HFFc6 (cell line): Measurements from ENCODE around the gene DOCK4. TPM values are rescaled to one million over a fixed set of nuclear protein-coding genes. Genes with fewer than 3 reads are reported as not detected.
A peak's percentile ranks its signal among the peaks of the same experiment; 100 is the strongest.

Experiments used
- DNase-seq: peaks from one replicate; pipeline ENCODE4 v3.0.0-alpha.2; 2018
- H3K27ac Mint-ChIP-seq: 2 replicates; pipeline ENCODE4 v1.8.0; 2020; ENCODE audit warnings: mild to moderate bottlenecking, mixed read lengths
- H3K27me3 Mint-ChIP-seq: 2 replicates; pipeline ENCODE4 v1.8.0; 2021; ENCODE audit warnings: mild to moderate bottlenecking, moderate library complexity, mixed read lengths; ENCODE audit not compliant: insufficient read depth
- H3K36me3 Mint-ChIP-seq: 2 replicates; pipeline ENCODE4 v1.8.0; 2021; ENCODE audit warnings: low read depth, mixed read lengths
- H3K4me1 Mint-ChIP-seq: 2 replicates; pipeline ENCODE4 v1.8.0; 2020; ENCODE audit warnings: low read depth, mixed read lengths
- H3K4me3 Mint-ChIP-seq: 2 replicates; pipeline ENCODE4 v1.8.0; 2020; ENCODE audit warnings: mild to moderate bottlenecking, moderate library complexity, mixed read lengths
- H3K9me3 Mint-ChIP-seq: 2 replicates; pipeline ENCODE4 v1.8.0; 2020; ENCODE audit warnings: mild to moderate bottlenecking, mixed read lengths
- total RNA-seq, 6 experiments: library from RNA; stranded (reverse); fragmentation: NEBNext Ultra II Directional; extraction: Animal tissue kit (Norgen Biotek cat#: 25700); gene quantifications; 2 replicates in 1 of 6; 3 replicates in 5 of 6; pipeline ENCODE4 v1.2.3, GENCODE V29; 2021
- TF ChIP-seq, protein P1 (sequence below): fragments of 200-600 bp; sonication (generic); IDR thresholded peaks from 2 replicates; pipeline ENCODE4 v1.5.0; 2021; ENCODE audit warnings: antibody characterized with exemption, mild to moderate bottlenecking

Gene DOCK4
- total RNA-seq, 6 experiments from 2014 or later: 2.2 to 3.9 (median 3.3) TPM

DNA sequence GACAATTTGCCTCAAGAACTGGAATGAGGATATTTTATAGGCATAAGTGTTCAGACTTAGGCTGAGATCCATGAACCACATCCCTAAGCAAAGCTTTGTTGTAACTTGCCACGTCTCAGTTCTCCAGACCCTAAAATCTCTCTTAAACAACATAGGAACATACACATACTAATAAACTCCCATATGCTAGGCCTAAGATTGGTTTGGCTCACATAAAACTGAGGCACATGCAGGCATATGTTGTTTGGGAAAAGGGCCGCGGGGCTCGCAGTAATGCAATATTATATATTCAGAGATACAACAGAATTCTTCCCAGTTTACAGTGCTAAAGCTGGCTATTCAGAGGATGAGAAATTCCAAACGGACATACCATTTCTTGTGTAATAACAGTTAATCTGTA lies 61.0 kb downstream of the DOCK4 start:
- Mint-ChIP-seq H3K36me3 (no peaks in the 10 kb centered on the region), H3K27ac (no peak overlapping the region), H3K4me3 (no peak overlapping the region), H3K27me3 (no peaks in the 10 kb centered on the region; the same call in 1 of the 2 replicates), H3K4me1 (peaks cover 14% of the 10 kb centered on the region), H3K9me3 (no peaks in the 10 kb centered on the region)
- TF ChIP-seq, protein P1, sequence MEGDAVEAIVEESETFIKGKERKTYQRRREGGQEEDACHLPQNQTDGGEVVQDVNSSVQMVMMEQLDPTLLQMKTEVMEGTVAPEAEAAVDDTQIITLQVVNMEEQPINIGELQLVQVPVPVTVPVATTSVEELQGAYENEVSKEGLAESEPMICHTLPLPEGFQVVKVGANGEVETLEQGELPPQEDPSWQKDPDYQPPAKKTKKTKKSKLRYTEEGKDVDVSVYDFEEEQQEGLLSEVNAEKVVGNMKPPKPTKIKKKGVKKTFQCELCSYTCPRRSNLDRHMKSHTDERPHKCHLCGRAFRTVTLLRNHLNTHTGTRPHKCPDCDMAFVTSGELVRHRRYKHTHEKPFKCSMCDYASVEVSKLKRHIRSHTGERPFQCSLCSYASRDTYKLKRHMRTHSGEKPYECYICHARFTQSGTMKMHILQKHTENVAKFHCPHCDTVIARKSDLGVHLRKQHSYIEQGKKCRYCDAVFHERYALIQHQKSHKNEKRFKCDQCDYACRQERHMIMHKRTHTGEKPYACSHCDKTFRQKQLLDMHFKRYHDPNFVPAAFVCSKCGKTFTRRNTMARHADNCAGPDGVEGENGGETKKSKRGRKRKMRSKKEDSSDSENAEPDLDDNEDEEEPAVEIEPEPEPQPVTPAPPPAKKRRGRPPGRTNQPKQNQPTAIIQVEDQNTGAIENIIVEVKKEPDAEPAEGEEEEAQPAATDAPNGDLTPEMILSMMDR: no peak
- DNase-seq: no peak

DNA sequence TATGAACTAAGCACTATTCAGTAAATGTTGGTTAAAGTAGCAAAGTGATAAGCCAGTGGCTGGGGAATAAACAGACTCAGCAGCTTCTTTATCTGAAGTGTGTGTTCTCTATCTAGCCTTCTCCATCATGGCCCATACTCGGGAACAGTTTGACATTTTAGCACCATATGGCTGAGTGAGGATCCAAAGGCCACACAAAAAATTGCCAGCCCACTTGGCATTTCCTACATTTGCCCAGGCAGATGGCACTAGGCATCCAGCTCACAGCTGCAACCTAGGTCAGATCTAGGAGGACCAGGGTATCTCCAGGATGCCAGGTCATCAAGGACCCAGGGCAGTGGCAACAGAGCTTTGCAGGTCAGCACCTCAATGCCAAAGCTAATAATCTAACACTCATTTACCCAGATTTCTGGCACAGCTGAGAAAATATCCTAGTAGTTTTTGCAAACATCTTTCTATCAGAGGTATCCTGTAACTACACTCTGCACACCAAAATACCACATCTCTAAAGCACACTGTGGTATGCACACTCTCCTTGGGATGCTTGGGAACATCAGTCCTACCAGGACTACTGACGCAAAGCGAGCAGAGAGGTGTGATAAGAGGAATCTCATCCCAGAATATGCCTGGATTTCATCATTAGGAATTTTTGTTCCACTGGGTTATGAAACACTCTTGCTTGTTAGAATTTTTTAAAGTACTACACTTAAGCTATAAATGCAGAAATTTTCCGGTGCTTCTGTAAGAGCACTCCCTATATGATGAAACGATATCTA lies 61.7 kb downstream of the DOCK4 start:
- TF ChIP-seq, protein P1: no peak
- no peak for DNase-seq

DNA sequence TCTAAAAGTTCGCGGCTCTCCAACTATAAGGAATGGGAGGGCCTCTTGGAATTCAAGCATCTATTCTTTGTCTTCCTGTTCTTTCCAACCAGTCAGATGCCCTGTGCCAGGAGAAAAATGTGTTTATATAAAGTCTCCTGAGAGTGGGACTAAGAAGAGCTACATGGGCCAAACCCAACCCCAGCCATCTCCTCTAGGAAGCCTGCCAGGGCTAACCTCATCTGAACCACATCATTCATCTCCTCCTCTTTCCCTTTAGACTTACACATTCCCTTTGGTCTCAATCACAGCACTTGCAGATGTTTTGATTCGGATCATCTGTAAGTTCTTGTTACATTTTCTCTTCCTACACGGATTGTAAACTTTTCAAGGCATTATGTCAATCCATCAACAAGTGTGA lies 62.6 kb downstream of the DOCK4 start:
- no peaks in the 10 kb centered on the region for H3K36me3 Mint-ChIP-seq
- no peaks in the 10 kb centered on the region for H3K9me3 Mint-ChIP-seq
- peak overlapping the region; percentile 8; the same call in 1 of the 2 replicates for H3K27ac Mint-ChIP-seq
- H3K27me3 Mint-ChIP-seq: no peaks in the 10 kb centered on the region; the same call in 1 of the 2 replicates
- DNase-seq: peak; percentile 32
- peaks cover 14% of the 10 kb centered on the region for H3K4me1 Mint-ChIP-seq
- TF ChIP-seq, protein P1: no peak
- H3K4me3 Mint-ChIP-seq: no peak overlapping the region

More for the DNA sequence above, 61.7 kb downstream of the DOCK4 start:
- Mint-ChIP-seq H3K4me1 (peaks cover 14% of the 10 kb centered on the region), H3K4me3 (no peak overlapping the region), H3K9me3 (no peaks in the 10 kb centered on the region), H3K36me3 (no peaks in the 10 kb centered on the region), H3K27me3 (no peaks in the 10 kb centered on the region; the same call in 1 of the 2 replicates), H3K27ac (no peak overlapping the region)

DNA sequence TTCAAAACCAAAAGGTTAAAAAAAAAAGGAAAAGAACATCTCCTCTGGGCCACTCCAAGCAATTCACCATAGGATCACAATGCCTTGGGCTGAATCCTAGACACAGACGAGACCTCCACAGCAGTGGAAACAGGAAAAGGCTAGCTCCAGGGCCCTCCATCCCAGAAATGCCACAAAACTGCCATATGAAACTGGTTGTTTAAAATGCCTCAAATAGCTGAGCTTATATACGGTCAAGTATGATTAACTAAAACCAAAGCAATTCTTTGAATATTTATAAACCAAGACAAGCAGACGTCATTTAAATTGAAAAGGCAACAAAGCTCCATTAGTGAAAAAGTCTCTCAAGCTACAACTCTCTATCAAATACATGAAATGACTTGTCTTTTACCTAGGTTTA lies 63.1 kb downstream of the DOCK4 start:
- Mint-ChIP-seq H3K4me1 (peaks cover 14% of the 10 kb centered on the region), H3K9me3 (no peaks in the 10 kb centered on the region), H3K4me3 (no peak overlapping the region), H3K36me3 (no peaks in the 10 kb centered on the region), H3K27ac (peak overlapping the region; percentile 8; the same call in 1 of the 2 replicates), H3K27me3 (no peaks in the 10 kb centered on the region; the same call in 1 of the 2 replicates)
- TF ChIP-seq, protein P1: no peak
- DNase-seq: no peak

DNA sequence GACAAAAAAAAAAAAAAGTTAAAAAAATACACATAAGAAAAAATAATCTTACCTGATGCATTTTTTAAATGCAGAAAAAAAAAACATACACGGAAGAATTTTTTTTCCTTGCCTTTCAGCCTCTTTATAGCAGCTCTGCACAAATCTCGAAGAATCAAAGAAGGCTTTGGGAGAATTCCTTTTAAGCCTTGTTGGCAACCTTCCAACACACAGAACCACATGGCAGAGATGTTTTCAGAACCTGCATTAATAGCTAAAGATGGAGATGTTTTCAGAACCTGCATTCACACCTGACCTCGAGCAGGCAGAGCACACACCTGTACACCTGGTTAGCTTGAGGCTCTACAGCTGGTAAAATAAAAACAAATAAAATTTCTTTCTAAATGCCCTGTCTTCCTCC lies 65.6 kb downstream of the DOCK4 start:
- Mint-ChIP-seq H3K4me1 (peaks cover 14% of the 10 kb centered on the region), H3K27me3 (no peaks in the 10 kb centered on the region), H3K36me3 (no peaks in the 10 kb centered on the region), H3K4me3 (no peak overlapping the region), H3K9me3 (no peaks in the 10 kb centered on the region), H3K27ac (no peak overlapping the region)
- no peak for DNase-seq
- TF ChIP-seq, protein P1: no peak
